Stimulated activated memory B cell treated with anti-CD40 and anti-IgM and Interleukin-4, amounts not matched to agents 10 μg/mL and 1 μg/mL and 100 μg/mL, for 72 hours (primary cell): ENCODE data around the gene FBXL5.
"Not testable (repeated sequence)": the region's sequence is repeated elsewhere in the genome, so short reads cannot be mapped to it uniquely, and the experiment has no call there.

Source experiments
- ATAC-seq: fragments of 150-1000 bp; cut with Tn5 transposase; 2 replicates; pipeline ENCODE4 v1.10.0; 2021
- H3K27ac Mint-ChIP-seq: one replicate; pipeline ENCODE4 v1.8.0; 2022; ENCODE audit warnings: mild to moderate bottlenecking, mixed read lengths
- H3K27me3 Mint-ChIP-seq: one replicate; pipeline ENCODE4 v1.8.0; 2022; ENCODE audit warnings: mixed read lengths
- H3K36me3 Mint-ChIP-seq: one replicate; pipeline ENCODE4 v1.8.0; 2022; ENCODE audit warnings: mixed read lengths
- H3K4me1 Mint-ChIP-seq: one replicate; pipeline ENCODE4 v1.8.0; 2022; ENCODE audit warnings: mixed read lengths
- H3K4me3 Mint-ChIP-seq: one replicate; pipeline ENCODE4 v1.8.0; 2022; ENCODE audit warnings: mild to moderate bottlenecking, moderate library complexity, mixed read lengths
- H3K9me3 Mint-ChIP-seq: one replicate; pipeline ENCODE4 v1.8.0; 2022; ENCODE audit warnings: mixed read lengths

Gene FBXL5

GRCh38 chr4:15638418-15638817, 16.7 kb downstream of the FBXL5 start:
- Mint-ChIP-seq H3K36me3 (peaks cover 27% of the 10 kb centered on the region), H3K4me3 (no peak overlapping the region), H3K9me3 (no peaks in the 10 kb centered on the region), H3K27ac (no peak overlapping the region), H3K4me1 (peaks cover 13% of the 10 kb centered on the region), H3K27me3 (no peaks in the 10 kb centered on the region)
- no peak for ATAC-seq

GRCh38 chr4:15636818-15637217, 18.3 kb downstream of the FBXL5 start:
- H3K27me3 Mint-ChIP-seq = no peaks in the 10 kb centered on the region
- no peak overlapping the region for H3K27ac Mint-ChIP-seq
- ATAC-seq = no peak
- H3K9me3 Mint-ChIP-seq = no peaks in the 10 kb centered on the region
- H3K4me3 Mint-ChIP-seq = no peak overlapping the region
- H3K36me3 Mint-ChIP-seq = peaks cover 33% of the 10 kb centered on the region
- peaks cover 5% of the 10 kb centered on the region for H3K4me1 Mint-ChIP-seq

GRCh38 chr4:15617407-15617806, 37.8 kb downstream of the FBXL5 start:
- H3K27me3 Mint-ChIP-seq, ATAC-seq, H3K9me3 Mint-ChIP-seq, H3K4me3 Mint-ChIP-seq, H3K27ac Mint-ChIP-seq: not testable (repeated sequence)
- Mint-ChIP-seq H3K4me1 (peaks cover 17% of the 10 kb centered on the region), H3K36me3 (peaks cover 79% of the 10 kb centered on the region)

GRCh38 chr4:15614891-15615290, 40.3 kb downstream of the FBXL5 start:
- Mint-ChIP-seq H3K4me1 (peaks cover 16% of the 10 kb centered on the region), H3K36me3 (peaks cover 64% of the 10 kb centered on the region)
- H3K27me3 Mint-ChIP-seq, ATAC-seq, H3K9me3 Mint-ChIP-seq, H3K4me3 Mint-ChIP-seq, H3K27ac Mint-ChIP-seq: not testable (repeated sequence)

GRCh38 chr4:15612136-15612535, 43.0 kb downstream of the FBXL5 start:
- Mint-ChIP-seq H3K4me3 (no peak overlapping the region), H3K27ac (no peak overlapping the region), H3K4me1 (peaks cover 16% of the 10 kb centered on the region), H3K27me3 (no peaks in the 10 kb centered on the region), H3K36me3 (peaks cover 53% of the 10 kb centered on the region), H3K9me3 (peaks cover 3% of the 10 kb centered on the region)
- no peak for ATAC-seq

- no peak overlapping the region for H3K27ac Mint-ChIP-seq
- peaks cover 45% of the 10 kb centered on the region for H3K36me3 Mint-ChIP-seq
- H3K27me3 Mint-ChIP-seq = no peaks in the 10 kb centered on the region
- peaks cover 9% of the 10 kb centered on the region for H3K4me1 Mint-ChIP-seq
- ATAC-seq = no peak
- H3K9me3 Mint-ChIP-seq = peaks cover 2% of the 10 kb centered on the region
- no peak overlapping the region for H3K4me3 Mint-ChIP-seq
Measured at GRCh38 chr4:15610855-15611254, 44.3 kb downstream of the FBXL5 start.

- Mint-ChIP-seq H3K36me3 (peaks cover 57% of the 10 kb centered on the region), H3K4me3 (no peak overlapping the region), H3K27me3 (no peaks in the 10 kb centered on the region), H3K27ac (no peak overlapping the region), H3K4me1 (no peaks in the 10 kb centered on the region), H3K9me3 (no peaks in the 10 kb centered on the region)
- no peak for ATAC-seq
Measured at GRCh38 chr4:15605537-15605936, 49.6 kb downstream of the FBXL5 start.

GRCh38 chr4:15601862-15602261, 53.3 kb downstream of the FBXL5 start:
- Mint-ChIP-seq H3K4me3 (no peak overlapping the region), H3K36me3 (peaks cover 51% of the 10 kb centered on the region), H3K9me3 (no peaks in the 10 kb centered on the region), H3K27me3 (no peaks in the 10 kb centered on the region), H3K27ac (no peak overlapping the region), H3K4me1 (no peaks in the 10 kb centered on the region)
- ATAC-seq = no peak

- Mint-ChIP-seq H3K9me3 (no peaks in the 10 kb centered on the region), H3K4me1 (no peaks in the 10 kb centered on the region), H3K4me3 (no peak overlapping the region), H3K27ac (no peak overlapping the region), H3K36me3 (peaks cover 41% of the 10 kb centered on the region), H3K27me3 (no peaks in the 10 kb centered on the region)
- ATAC-seq = no peak
Measured at GRCh38 chr4:15600176-15600575, 55.0 kb downstream of the FBXL5 start.

- peaks cover 26% of the 10 kb centered on the region for H3K36me3 Mint-ChIP-seq
- no peaks in the 10 kb centered on the region for H3K27me3 Mint-ChIP-seq
- no peaks in the 10 kb centered on the region for H3K4me1 Mint-ChIP-seq
- no peak for ATAC-seq
- H3K27ac Mint-ChIP-seq = no peak overlapping the region
- H3K4me3 Mint-ChIP-seq = no peak overlapping the region
- no peaks in the 10 kb centered on the region for H3K9me3 Mint-ChIP-seq
Measured at GRCh38 chr4:15598644-15599043, 56.5 kb downstream of the FBXL5 start.

- no peak overlapping the region for H3K27ac Mint-ChIP-seq
- no peak for ATAC-seq
- H3K9me3 Mint-ChIP-seq = no peaks in the 10 kb centered on the region
- no peaks in the 10 kb centered on the region for H3K4me1 Mint-ChIP-seq
- H3K27me3 Mint-ChIP-seq = no peaks in the 10 kb centered on the region
- no peaks in the 10 kb centered on the region for H3K36me3 Mint-ChIP-seq
- no peak overlapping the region for H3K4me3 Mint-ChIP-seq
Measured at GRCh38 chr4:15592799-15593198, 62.4 kb downstream of the FBXL5 start.

GRCh38 chr4:15587649-15588048, 67.5 kb downstream of the FBXL5 start:
- H3K27ac Mint-ChIP-seq = no peak overlapping the region

GRCh38 chr4:15586066-15586465, 69.1 kb downstream of the FBXL5 start:
- H3K27ac Mint-ChIP-seq = no peak overlapping the region

More at GRCh38 chr4:15587649-15588048, 67.5 kb downstream of the FBXL5 start:
- no peaks in the 10 kb centered on the region for H3K9me3 Mint-ChIP-seq
- H3K4me1 Mint-ChIP-seq = peaks cover 26% of the 10 kb centered on the region
- no peaks in the 10 kb centered on the region for H3K27me3 Mint-ChIP-seq
- H3K4me3 Mint-ChIP-seq = no peak overlapping the region
- no peak for ATAC-seq
- no peaks in the 10 kb centered on the region for H3K36me3 Mint-ChIP-seq

GRCh38 chr4:15585331-15585730, 69.8 kb downstream of the FBXL5 start:
- Mint-ChIP-seq H3K4me3 (no peak overlapping the region), H3K27me3 (no peaks in the 10 kb centered on the region), H3K9me3 (no peaks in the 10 kb centered on the region), H3K27ac (no peak overlapping the region), H3K4me1 (peaks cover 26% of the 10 kb centered on the region), H3K36me3 (peaks cover 13% of the 10 kb centered on the region)
- ATAC-seq = no peak

More at GRCh38 chr4:15586066-15586465, 69.1 kb downstream of the FBXL5 start:
- Mint-ChIP-seq H3K9me3 (no peaks in the 10 kb centered on the region), H3K4me3 (no peak overlapping the region), H3K4me1 (peaks cover 26% of the 10 kb centered on the region), H3K27me3 (no peaks in the 10 kb centered on the region), H3K36me3 (peaks cover 13% of the 10 kb centered on the region)
- no peak for ATAC-seq

GRCh38 chr4:15584785-15585184, 70.4 kb downstream of the FBXL5 start:
- Mint-ChIP-seq H3K27ac (no peak overlapping the region), H3K36me3 (peaks cover 13% of the 10 kb centered on the region), H3K27me3 (no peaks in the 10 kb centered on the region), H3K4me3 (no peak overlapping the region), H3K4me1 (peaks cover 26% of the 10 kb centered on the region), H3K9me3 (no peaks in the 10 kb centered on the region)
- ATAC-seq = no peak

- no peaks in the 10 kb centered on the region for H3K27me3 Mint-ChIP-seq
- no peak overlapping the region for H3K4me3 Mint-ChIP-seq
- no peak overlapping the region for H3K27ac Mint-ChIP-seq
- H3K36me3 Mint-ChIP-seq = peaks cover 13% of the 10 kb centered on the region
- H3K4me1 Mint-ChIP-seq = no peaks in the 10 kb centered on the region
- no peak for ATAC-seq
- no peaks in the 10 kb centered on the region for H3K9me3 Mint-ChIP-seq
Measured at GRCh38 chr4:15577508-15577907, 77.6 kb downstream of the FBXL5 start.

GRCh38 chr4:15575966-15576365, 79.2 kb downstream of the FBXL5 start:
- ATAC-seq = no peak
- H3K27ac Mint-ChIP-seq = no peak overlapping the region
- no peak overlapping the region for H3K4me3 Mint-ChIP-seq
- H3K9me3 Mint-ChIP-seq = no peaks in the 10 kb centered on the region
- no peaks in the 10 kb centered on the region for H3K36me3 Mint-ChIP-seq
- H3K4me1 Mint-ChIP-seq = no peaks in the 10 kb centered on the region
- no peaks in the 10 kb centered on the region for H3K27me3 Mint-ChIP-seq
